Amygdala (tissue), 56 donors: ENCODE data around the gene EPM2AIP1.
"Not testable (repeated sequence)": the region's sequence is repeated elsewhere in the genome, so short reads cannot be mapped to it uniquely, and the experiment has no call there.

ENCODE experiments used
- DNase-seq, 56 donors: peaks; one replicate each; lab custom pipeline; 2025; lab: John Stamatoyannopoulos, UW

EPM2AIP1 gene

GRCh38 chr3:36956155-36956554, 36.8 kb downstream of the EPM2AIP1 start:
- DNase-seq, result no peak

DNA sequence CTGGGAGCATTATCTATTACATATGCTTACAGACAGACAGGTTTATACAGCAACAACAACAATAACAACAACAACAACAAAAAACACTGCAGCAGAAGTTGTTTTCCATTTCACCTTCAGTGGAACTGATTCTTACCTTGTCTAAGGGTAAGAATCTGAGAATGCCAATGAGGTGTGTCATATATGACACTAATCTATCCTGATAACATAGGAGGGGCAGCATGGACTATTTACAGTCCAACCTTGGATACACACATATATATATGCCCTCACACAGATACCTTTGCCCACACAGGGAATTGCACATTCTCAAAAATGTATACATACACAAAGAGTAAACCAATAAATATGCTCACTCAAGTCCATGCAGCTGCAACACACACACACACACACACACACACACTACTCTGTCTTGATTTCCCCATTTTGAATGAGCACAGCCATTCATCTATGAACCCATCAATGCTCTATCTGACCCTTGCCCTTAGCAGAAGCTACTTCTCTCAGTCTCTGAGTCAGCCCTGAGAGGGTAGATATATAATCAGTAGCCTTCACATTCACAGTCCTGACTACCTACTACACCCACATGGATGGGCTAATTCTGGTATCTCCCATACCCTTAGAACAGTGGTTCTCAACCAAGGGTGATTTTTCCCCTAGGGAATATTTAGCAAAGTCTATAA, 38.3 kb downstream of the EPM2AIP1 start:
- DNase-seq, result no peak

- not testable (repeated sequence) for DNase-seq
Measured at GRCh38 chr3:36947814-36948213, 45.1 kb downstream of the EPM2AIP1 start.

- peak in 1 of 56 donors; percentile 9 for DNase-seq
Measured at GRCh38 chr3:36945333-36945980, 47.5 kb downstream of the EPM2AIP1 start.

- peak in 48 of 56 donors; percentile 5 to 68 (median 37) for DNase-seq
Measured at GRCh38 chr3:36944641-36945270, 48.2 kb downstream of the EPM2AIP1 start, which contains the start of gene TRANK1. Gene TRANK1 (minus strand): TSS chr3:36945054. CDS start chr3:36944809, 245 bp downstream.

DNA sequence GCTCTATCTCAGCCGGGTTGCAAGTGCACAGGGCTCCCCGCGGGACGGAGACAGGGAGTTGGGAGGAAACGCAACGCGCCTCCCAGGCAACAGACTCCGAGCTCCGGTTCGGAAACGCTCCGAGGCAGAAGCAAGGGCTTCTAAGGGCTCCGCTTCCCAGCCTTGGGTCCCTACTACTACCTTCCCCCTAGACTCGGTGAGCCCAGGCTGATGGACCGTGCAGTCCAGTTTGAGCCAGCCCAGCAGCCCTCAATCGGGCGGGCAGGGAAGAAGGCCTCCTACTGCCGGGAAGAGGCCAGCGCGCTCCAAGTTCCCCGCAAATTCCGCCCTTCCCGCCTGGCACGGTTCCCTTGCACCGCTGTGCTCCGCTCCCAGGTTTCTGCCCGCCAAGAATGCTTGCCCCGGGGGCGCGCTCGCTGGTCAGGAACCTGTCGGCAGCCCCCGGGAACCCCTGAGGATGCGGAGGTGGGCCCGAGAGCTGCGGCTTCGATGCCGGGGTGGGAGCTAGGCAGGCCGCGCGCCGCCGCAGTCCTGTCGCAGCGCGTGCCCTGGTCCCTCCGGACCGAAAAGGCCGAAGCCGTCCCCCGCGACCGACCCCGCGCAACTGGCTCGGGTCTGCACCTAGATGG, 48.8 kb downstream of the EPM2AIP1 start:
- peak in 43 of 56 donors; percentile 2 to 73 (median 43) for DNase-seq

GRCh38 chr3:36943601-36944000, 49.3 kb downstream of the EPM2AIP1 start:
- no peak for DNase-seq

- no peak for DNase-seq
Measured at GRCh38 chr3:36942638-36943248, 50.2 kb downstream of the EPM2AIP1 start.

- DNase-seq, result no peak
Measured at GRCh38 chr3:36941658-36942057, 51.3 kb downstream of the EPM2AIP1 start.

GRCh38 chr3:36941162-36941561, 51.8 kb downstream of the EPM2AIP1 start:
- DNase-seq, result no peak

DNA sequence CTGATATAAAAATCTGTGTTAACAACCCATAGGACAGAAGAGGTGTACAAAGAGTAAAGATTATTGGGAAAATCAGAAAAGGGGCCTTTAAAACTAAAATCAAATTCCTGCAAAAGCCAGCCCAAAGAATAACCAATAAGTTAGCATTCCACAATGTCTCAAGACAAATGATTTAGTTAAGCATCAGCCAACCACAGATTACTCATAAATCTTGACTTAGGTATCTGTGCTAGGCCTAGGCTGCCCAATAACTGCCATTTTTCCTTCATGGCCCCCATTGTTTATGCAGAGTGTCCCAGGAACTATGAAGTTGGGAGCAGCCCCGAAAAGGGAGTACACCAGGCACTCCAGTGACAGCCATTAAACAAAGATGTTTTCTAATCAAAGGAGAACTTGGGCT, 55.4 kb downstream of the EPM2AIP1 start:
- DNase-seq, result no peak
